H1 (cell line): ENCODE results near the gene TMEM221. TPM values are rescaled to one million over a fixed set of nuclear protein-coding genes. Genes with fewer than 3 reads are reported as not detected.

Experiments used
- CTCF ChIA-PET: fragments of 300-600 bp; sonication (Branson Sonifier 250); formaldehyde crosslinking; loops from one replicate; lab custom pipeline; 2021; ENCODE audit not compliant: partially characterized antibody; lab: Charles Lee
- POLR2A ChIA-PET: fragments of 300-600 bp; sonication (Branson Sonifier 250); formaldehyde crosslinking; loops from one replicate; lab custom pipeline; 2021; ENCODE audit warnings: inconsistent platforms; ENCODE audit not compliant: partially characterized antibody; lab: Charles Lee
- DNase-seq, 2 experiments: peaks; one replicate each; pipeline versions ENCODE4 v3.0.0 to v3.0.0-alpha.2; 2010 to 2022; ENCODE audit warnings: low spot score in 2 of 2, low read depth in 1 of 2, mixed read lengths in 1 of 2
- FAIRE-seq: peaks from 2 replicates; lab custom pipeline; 2011; peaks lifted over from hg19 to GRCh38; lab: Jason Lieb, UNC
- H2AFZ ChIP-seq: 2 replicates; pipeline ENCODE4 v1.8.1; 2012; ENCODE audit warnings: low read length, inconsistent platforms
- H2AK5ac ChIP-seq: 2 replicates; pipeline ENCODE4 v1.6.1; 2013; ENCODE audit warnings: low read depth, low read length
- H2BK120ac ChIP-seq: replicated peaks from 2 replicates; pipeline ENCODE3; 2013; ENCODE audit warnings: low read depth, low read length, inconsistent platforms
- H2BK12ac ChIP-seq: 2 replicates; pipeline ENCODE4 v1.6.1; 2013; ENCODE audit warnings: low read depth, low read length
- H2BK15ac ChIP-seq: 2 replicates; pipeline ENCODE4 v1.6.1; 2013; ENCODE audit warnings: low read length
- H2BK20ac ChIP-seq: 2 replicates; pipeline ENCODE4 v1.6.1; 2013; ENCODE audit warnings: low read length
- H2BK5ac ChIP-seq: 2 replicates; pipeline ENCODE4 v1.6.1; 2013; ENCODE audit warnings: low read depth, low read length
- H3K14ac ChIP-seq: 2 replicates; pipeline ENCODE4 v1.6.1; 2013; ENCODE audit warnings: inconsistent platforms; ENCODE audit not compliant: insufficient read length
- H3K18ac ChIP-seq: 2 replicates; pipeline ENCODE4 v1.6.1; 2013; ENCODE audit warnings: low read length; ENCODE audit errors: extremely low read depth
- H3K23ac ChIP-seq: 2 replicates; pipeline ENCODE4 v1.6.1; 2013; ENCODE audit warnings: inconsistent platforms; ENCODE audit not compliant: insufficient read length
- H3K23me2 ChIP-seq: 2 replicates; pipeline ENCODE4 v1.6.1; 2013; ENCODE audit warnings: low read depth, low read length
- H3K27ac ChIP-seq: 2 replicates; pipeline ENCODE4 v1.6.1; 2011; ENCODE audit warnings: low read depth, low read length, inconsistent platforms
- H3K27me3 ChIP-seq, 4 experiments: replicated peaks in 1 of 4; 1 replicate in 1 of 4; 2 replicates in 3 of 4; pipeline versions ENCODE4 v1.6.1 to v1.8.1; 2011 to 2013; ENCODE audit warnings: low read length in 3 of 4, mild to moderate bottlenecking in 3 of 4, inconsistent platforms in 2 of 4, mixed read lengths in 2 of 4, moderate library complexity in 1 of 4; ENCODE audit not compliant: control insufficient read depth in 3 of 4, insufficient read depth in 3 of 4; ENCODE audit errors: extremely low read depth in 1 of 4
- H3K36me3 ChIP-seq, 4 experiments: 2 replicates each; pipeline versions ENCODE4 v1.6.1 to v1.8.1; 2011 to 2013; ENCODE audit warnings: mild to moderate bottlenecking in 4 of 4, low read length in 3 of 4, moderate library complexity in 2 of 4, control low read depth in 1 of 4, inconsistent platforms in 1 of 4; ENCODE audit not compliant: insufficient read depth in 4 of 4, control insufficient read depth in 2 of 4
- H3K4ac ChIP-seq: replicated peaks from 2 replicates; pipeline ENCODE3; 2013; ENCODE audit warnings: low read length, low read depth, mixed read lengths, inconsistent platforms; ENCODE audit not compliant: insufficient read length
- H3K4me1 ChIP-seq, 4 experiments: replicated peaks in 1 of 4; 1 replicate in 1 of 4; 2 replicates in 3 of 4; pipeline versions ENCODE4 v1.6.1 to v1.8.1; 2011 to 2013; ENCODE audit warnings: low read length in 3 of 4, inconsistent platforms in 2 of 4, mixed read lengths in 1 of 4; ENCODE audit not compliant: insufficient read depth in 4 of 4, control insufficient read depth in 3 of 4
- H3K4me2 ChIP-seq, 2 experiments: 2 replicates each; pipeline versions ENCODE4 v1.6.1 to v1.8.1; 2011 to 2013; ENCODE audit warnings: low read depth in 2 of 2, low read length in 2 of 2, control low read depth in 1 of 2, inconsistent platforms in 1 of 2, mild to moderate bottlenecking in 1 of 2; ENCODE audit not compliant: insufficient read depth in 1 of 2
- H3K4me3 ChIP-seq, 4 experiments: fragments of 200-600, 300-600 bp in 1 of 4; sonication (generic), shearing (Covaris generic), sonication (Bioruptor Twin) in 1 of 4; 2 replicates each; pipeline versions ENCODE4 v1.5.1 to v1.8.1; 2011 to 2016; ENCODE audit warnings: low read length in 4 of 4, low read depth in 3 of 4, control low read depth in 2 of 4, inconsistent platforms in 2 of 4, mild to moderate bottlenecking in 2 of 4, mixed read lengths in 1 of 4, moderate library complexity in 1 of 4; ENCODE audit not compliant: insufficient read depth in 2 of 4; ENCODE audit errors: extremely low read depth in 1 of 4
- H3K56ac ChIP-seq: replicated peaks from 2 replicates; pipeline ENCODE3; 2013; ENCODE audit warnings: low read depth, mild to moderate bottlenecking, mixed read lengths, low read length, inconsistent platforms; ENCODE audit not compliant: insufficient read length
- H3K79me1 ChIP-seq: 2 replicates; pipeline ENCODE4 v1.6.1; 2013; ENCODE audit warnings: low read depth, low read length, control low read depth
- H3K79me2 ChIP-seq, 2 experiments: 2 replicates each; pipeline versions ENCODE4 v1.6.1 to v1.8.1; 2012 to 2013; ENCODE audit warnings: low read length in 2 of 2, mild to moderate bottlenecking in 2 of 2, inconsistent platforms in 1 of 2; ENCODE audit not compliant: insufficient read depth in 2 of 2, control insufficient read depth in 1 of 2
- H3K9ac ChIP-seq, 4 experiments: replicated peaks in 1 of 4; 1 replicate in 1 of 4; 2 replicates in 3 of 4; pipeline versions ENCODE4 v1.6.1 to v1.8.1; 2011 to 2013; ENCODE audit warnings: low read depth in 3 of 4, low read length in 3 of 4, control low read depth in 2 of 4, mild to moderate bottlenecking in 2 of 4, moderate library complexity in 2 of 4, inconsistent platforms in 1 of 4; ENCODE audit errors: extremely low read depth in 1 of 4
- H3K9me3 ChIP-seq, 2 experiments: 2 replicates each; pipeline versions ENCODE4 v1.6.1 to v1.8.1; 2012 to 2013; ENCODE audit warnings: mild to moderate bottlenecking in 2 of 2, moderate library complexity in 2 of 2, control low read depth in 1 of 2, inconsistent platforms in 1 of 2, low read depth in 1 of 2, low read length in 1 of 2, mixed read lengths in 1 of 2; ENCODE audit not compliant: insufficient read depth in 2 of 2
- H4K20me1 ChIP-seq, 2 experiments: replicated peaks in 1 of 2; 2 replicates each; pipeline versions ENCODE3 to v1.8.1; 2011 to 2013; ENCODE audit warnings: inconsistent platforms in 2 of 2, low read length in 2 of 2, mild to moderate bottlenecking in 1 of 2; ENCODE audit not compliant: insufficient read depth in 2 of 2, control insufficient read depth in 1 of 2
- H4K5ac ChIP-seq: 2 replicates; pipeline ENCODE4 v1.6.1; 2013; ENCODE audit warnings: low read length, low read depth, mixed read lengths, inconsistent platforms; ENCODE audit not compliant: insufficient read length
- H4K8ac ChIP-seq: 2 replicates; pipeline ENCODE4 v1.8.0; 2013; ENCODE audit warnings: mild to moderate bottlenecking, moderate library complexity, low read length, inconsistent platforms; ENCODE audit not compliant: insufficient read depth; ENCODE audit errors: extremely low read depth
- H4K91ac ChIP-seq: replicated peaks from 2 replicates; pipeline ENCODE3; 2013; ENCODE audit warnings: low read length, mixed read lengths, inconsistent platforms; ENCODE audit not compliant: insufficient read length
- BCL11A ChIP-seq, 2 experiments: IDR thresholded peaks; one replicate each; pipeline ENCODE4 v1.6.1; 2011; ENCODE audit warnings: low read depth in 2 of 2, low read length in 2 of 2, mild to moderate bottlenecking in 2 of 2
- CHD2 ChIP-seq: IDR thresholded peaks from 2 replicates; pipeline ENCODE4 v1.6.1; 2012; ENCODE audit warnings: low read length, improper control_type of control experiment
- E2F6 ChIP-seq: IDR thresholded peaks from 2 replicates; pipeline ENCODE4 v1.6.1; 2012; ENCODE audit warnings: inconsistent platforms
- WGBS, 2 experiments: shearing (Covaris generic) in 1 of 2; methylation state at CpG; one replicate each; pipeline versions ENCODE4 v1.1.6 to v1.1.7; 2013 to 2015; ENCODE audit warnings: low lambda C conversion rate in 2 of 2, mixed read lengths in 2 of 2, inconsistent platforms in 1 of 2, low coverage in 1 of 2, missing lambda C conversion rate in 1 of 2; ENCODE audit not compliant: insufficient replicate concordance in 2 of 2, insufficient coverage in 1 of 2, insufficient read length in 1 of 2; ENCODE audit errors: extremely low coverage in 1 of 2, missing lambda C conversion rate in 1 of 2; 5-methylcytosine and 5-hydroxymethylcytosine counted together
- polyA plus RNA-seq, 7 experiments: library from polyadenylated mRNA; depleted of rRNA in 3 of 7; stranded (reverse) in 5 of 7; unstranded in 2 of 7; fragments of >200 nt in 5 of 7; fragments of 200-250 nt in 2 of 7; gene quantifications; 1 replicate in 5 of 7; 2 replicates in 1 of 7; 4 replicates in 1 of 7; pipeline versions ENCODE4 v1.2.1 to v1.2.3, GENCODE V29; 2011 to 2013; ENCODE audit warnings: missing spikeins in 2 of 7, mixed read lengths in 2 of 7
- total RNA-seq: library from RNA; stranded (reverse); fragmentation: NEBNext Ultra II Directional; extraction: Animal tissue kit (Norgen Biotek cat#: 25700); gene quantifications from 2 replicates; pipeline ENCODE4 v1.2.1, GENCODE V29; 2021

TMEM221 gene
- total and polyA plus RNA-seq, 2 of the 8 experiments (the other 6 are each of a cell fraction or from before 2014, with no cell fraction given) = 1.4 to 2.0 TPM

GRCh38 chr19:17458970-17459369 lies 10.5 kb upstream of the TMEM221 start:
- no peak overlapping the region for H4K8ac ChIP-seq
- peaks cover 0 to 9% (median 4%) of the 10 kb centered on the region in 4 experiments; a peak in 5 of 7 replicates for H3K4me1 ChIP-seq
- no peaks in the 10 kb centered on the region for H3K36me3 ChIP-seq
- H3K23ac ChIP-seq = no peak overlapping the region
- no peak overlapping the region for H3K4me3 ChIP-seq
- H3K4ac ChIP-seq = no peak overlapping the region
- no peak overlapping the region for H2BK12ac ChIP-seq
- H3K9ac ChIP-seq = no peak overlapping the region
- no peak overlapping the region for H3K27ac ChIP-seq
- no peak overlapping the region for H2BK15ac ChIP-seq
- H3K14ac ChIP-seq = no peak overlapping the region
- H2BK120ac ChIP-seq = no peak overlapping the region
- H3K56ac ChIP-seq = no peak overlapping the region
- peaks cover 6 to 27% (median 22%) of the 10 kb centered on the region in 4 experiments for H3K27me3 ChIP-seq
- H2BK20ac ChIP-seq = no peak overlapping the region
- no peaks in the 10 kb centered on the region; the same call in 1 of the 2 replicates for H3K23me2 ChIP-seq
- no peak for DNase-seq
- H3K4me2 ChIP-seq = no peak overlapping the region
- ChIA-PET POLR2A (interaction anchor here (0.6 kb wide), 1 partner anchor 9 kb away, joined by 3 read pairs; no protein-coding TSS in a partner anchor), CTCF (interaction anchor here (1.0 to 2.8 kb wide), 5 partner anchors 10 to 29 kb away, joined by 3 to 13 read pairs (median 4); no protein-coding TSS in a partner anchor)
- FAIRE-seq = no peak
- no peak overlapping the region for H4K5ac ChIP-seq
- H4K91ac ChIP-seq = no peak overlapping the region
- no peaks in the 10 kb centered on the region for H3K79me2 ChIP-seq
- H3K79me1 ChIP-seq = no peaks in the 10 kb centered on the region
- WGBS, 2 experiments = 90% methylated on average over 3 of the region's 3 CpGs; no CpG with 5 or more reads in 1 of the 2 experiments
- H2BK5ac ChIP-seq = no peak overlapping the region
- no peak overlapping the region for H2AFZ ChIP-seq
- H4K20me1 ChIP-seq = peaks cover 0 to 2% of the 10 kb centered on the region in 2 experiments
- no peak for TF ChIP-seq CHD2
- TF ChIP-seq E2F6 = no peak
- no peak for TF ChIP-seq BCL11A (IDR thresholded peaks at IDR 0.05; ENCODE audit: low read depth in 2 of 2, low read length in 2 of 2)
- TF ChIP-seq, all 59 proteins: peak for 0
- no peaks in the 10 kb centered on the region for H3K9me3 ChIP-seq
- H3K18ac ChIP-seq = no peak overlapping the region
- H2AK5ac ChIP-seq = no peak overlapping the region
